Fibroblast of mammary gland (primary cell): ENCODE data around the gene TCF7.

Source experiments
- DNase-seq: peaks from one replicate; pipeline ENCODE4 v3.0.0-alpha.2; 2010; ENCODE audit warnings: low read depth
- H3K4me3 ChIP-seq: 2 replicates; pipeline ENCODE4 v1.5.1; 2011; ENCODE audit warnings: low read depth, mild to moderate bottlenecking, low read length, moderate library complexity; ENCODE audit not compliant: control insufficient read depth
- TF ChIP-seq, protein P1 (sequence below): conservative IDR thresholded peaks from 2 replicates; pipeline ENCODE4 v1.5.1; 2011; ENCODE audit warnings: low read depth, low read length, inconsistent platforms; ENCODE audit not compliant: control insufficient read depth, insufficient read depth

Gene TCF7

DNA sequence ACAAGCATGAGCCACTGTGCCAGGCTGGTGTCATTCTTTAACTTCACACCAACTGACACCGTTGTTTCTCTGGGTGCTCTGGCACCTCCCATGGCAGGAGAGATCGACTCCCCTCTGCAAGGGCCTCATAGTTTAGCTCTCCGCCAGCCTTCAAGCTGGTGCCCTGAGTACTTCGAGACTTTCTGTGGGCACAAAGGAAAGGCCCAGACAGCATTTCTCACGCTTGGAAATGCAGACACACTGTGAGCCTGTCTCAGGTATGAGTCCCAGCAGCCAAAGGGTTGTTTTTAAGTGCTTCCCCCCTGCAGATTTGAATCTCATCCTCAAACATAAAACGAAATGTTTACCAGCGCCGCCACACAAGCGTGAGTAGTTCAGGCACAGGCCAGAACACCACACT is 11.1 kb upstream of the TCF7 start:
- TF ChIP-seq, protein P1, sequence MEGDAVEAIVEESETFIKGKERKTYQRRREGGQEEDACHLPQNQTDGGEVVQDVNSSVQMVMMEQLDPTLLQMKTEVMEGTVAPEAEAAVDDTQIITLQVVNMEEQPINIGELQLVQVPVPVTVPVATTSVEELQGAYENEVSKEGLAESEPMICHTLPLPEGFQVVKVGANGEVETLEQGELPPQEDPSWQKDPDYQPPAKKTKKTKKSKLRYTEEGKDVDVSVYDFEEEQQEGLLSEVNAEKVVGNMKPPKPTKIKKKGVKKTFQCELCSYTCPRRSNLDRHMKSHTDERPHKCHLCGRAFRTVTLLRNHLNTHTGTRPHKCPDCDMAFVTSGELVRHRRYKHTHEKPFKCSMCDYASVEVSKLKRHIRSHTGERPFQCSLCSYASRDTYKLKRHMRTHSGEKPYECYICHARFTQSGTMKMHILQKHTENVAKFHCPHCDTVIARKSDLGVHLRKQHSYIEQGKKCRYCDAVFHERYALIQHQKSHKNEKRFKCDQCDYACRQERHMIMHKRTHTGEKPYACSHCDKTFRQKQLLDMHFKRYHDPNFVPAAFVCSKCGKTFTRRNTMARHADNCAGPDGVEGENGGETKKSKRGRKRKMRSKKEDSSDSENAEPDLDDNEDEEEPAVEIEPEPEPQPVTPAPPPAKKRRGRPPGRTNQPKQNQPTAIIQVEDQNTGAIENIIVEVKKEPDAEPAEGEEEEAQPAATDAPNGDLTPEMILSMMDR, result no peak
- H3K4me3 ChIP-seq, result no peak overlapping the region
- no peak for DNase-seq

- no peak for DNase-seq
- TF ChIP-seq, protein P1, result no peak
- no peak overlapping the region for H3K4me3 ChIP-seq
These were observed 10.4 kb upstream of the TCF7 start for GRCh38 chr5:134103998-134104654.

DNA sequence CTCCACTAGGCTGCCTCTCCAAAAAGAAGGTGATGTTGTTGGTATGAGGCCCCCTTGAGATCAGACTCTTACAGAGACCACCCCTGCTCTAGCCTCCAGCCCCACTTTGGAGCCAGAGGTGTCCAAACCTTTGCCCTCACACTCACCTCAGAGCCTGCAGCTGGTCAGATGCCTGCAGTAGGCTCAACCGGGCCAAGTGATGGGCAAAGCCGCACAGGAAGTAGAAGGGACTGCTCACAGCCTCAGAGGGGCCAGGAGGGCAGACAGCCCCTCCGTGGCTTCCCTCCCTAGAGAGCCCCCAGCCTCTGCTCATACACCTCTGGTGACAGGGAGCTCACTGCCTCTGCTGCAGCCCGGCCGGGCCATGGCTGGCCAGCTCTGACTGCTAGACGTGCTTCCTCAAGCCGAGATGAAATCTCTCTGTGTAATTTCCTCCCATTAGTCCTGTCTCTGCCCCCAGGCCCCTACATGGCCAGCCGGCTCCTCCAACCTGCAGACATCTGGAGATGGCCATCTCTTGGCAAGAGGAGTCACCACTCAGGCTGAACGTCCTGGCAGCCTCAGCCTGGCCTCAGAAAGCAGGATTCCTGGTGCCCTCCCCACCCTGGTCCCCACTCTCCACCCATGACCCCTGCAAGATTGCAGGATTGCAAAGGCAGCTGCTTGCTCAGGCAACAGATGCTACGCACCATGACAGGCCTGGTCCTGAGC is 7.3 kb upstream of the TCF7 start:
- no peak overlapping the region for H3K4me3 ChIP-seq
- TF ChIP-seq, protein P1, result no peak
- DNase-seq, result no peak

- no peak overlapping the region for H3K4me3 ChIP-seq
- DNase-seq, result no peak
- TF ChIP-seq, protein P1, result no peak
These were observed 6.7 kb upstream of the TCF7 start for GRCh38 chr5:134107779-134108178.

DNA sequence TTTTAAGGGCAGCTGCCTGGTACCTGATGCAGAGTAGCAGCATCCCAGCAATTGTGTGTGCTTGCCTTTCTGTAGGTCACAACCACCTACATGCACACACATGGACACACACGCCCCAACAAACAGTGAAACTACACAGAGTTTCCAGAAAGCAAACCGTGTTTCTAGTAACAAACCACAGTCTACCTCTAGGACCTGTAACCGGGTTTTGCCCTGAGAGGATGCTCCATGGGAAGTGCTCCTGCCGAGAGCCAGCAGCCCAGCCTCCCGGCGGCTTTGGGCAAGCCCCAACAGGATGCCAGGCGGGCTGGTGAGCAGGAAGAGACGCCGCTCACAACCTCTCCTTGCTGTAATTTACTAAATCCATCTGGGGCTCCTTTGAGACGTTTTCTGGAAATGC is 4.1 kb upstream of the TCF7 start:
- DNase-seq, result no peak
- no peak overlapping the region for H3K4me3 ChIP-seq
- TF ChIP-seq, protein P1, result no peak

GRCh38 chr5:134111741-134112647 is 2.5 kb upstream of the TCF7 start:
- peak; percentile 58 for DNase-seq
- TF ChIP-seq, protein P1, result no peak
- no peak overlapping the region for H3K4me3 ChIP-seq
